ENCODE results near the gene AHRR. TPM values are rescaled to one million over a fixed set of nuclear protein-coding genes. Genes with fewer than 3 reads are reported as not detected.

Gene AHRR
- total and polyA plus RNA-seq, 2 of the 4 experiments (the other 2 are of a cell fraction), result 15.6 to 37.1 TPM

- no peak overlapping the region for H3K27ac ChIP-seq (ENCODE audit: insufficient read depth, low read length)
- H2AK5ac ChIP-seq (ENCODE audit: low read depth, low read length), result no peak overlapping the region
- no peak overlapping the region for H3K56ac ChIP-seq (ENCODE audit: extremely low read depth, insufficient read depth, low read length)
- no peak overlapping the region for H2BK5ac ChIP-seq (ENCODE audit: low read depth, low read length, poor library complexity, severe bottlenecking)
- dilution Hi-C loops (cut with HindIII; ENCODE audit: low sequenced_read_pairs, unreplicated experiment) (no loop called here), in situ Hi-C loops (cut with MboI; ENCODE audit: low sequenced_read_pairs) (no loop called here), intact Hi-C loops (cut with micrococcal nuclease) (no loop called here)
- no peak overlapping the region for H4K5ac ChIP-seq (ENCODE audit: low read depth, low read length)
- no TSS peak for BruUV-seq (replicated peaks)
- no peak overlapping the region for H4K91ac ChIP-seq (ENCODE audit: insufficient read depth, low read depth, low read length)
- H3K9ac ChIP-seq (ENCODE audit: low read depth, low read length), result no peak overlapping the region
- no peak overlapping the region for H3K23ac ChIP-seq (ENCODE audit: low read depth, low read length)
- H3K79me1 ChIP-seq (ENCODE audit: low read depth in 1 of 2, low read length in 2 of 2), result peaks cover 26 to 73% of the 10 kb centered on the region in 2 experiments
- H3K27me3 ChIP-seq (ENCODE audit: control insufficient read depth, insufficient read depth, low read length), result no peaks in the 10 kb centered on the region
- ATAC-seq (ENCODE audit: low read depth) (no peak), DNase-seq (no peak)
- H2AK9ac ChIP-seq (replicated peaks; ENCODE audit: low read depth, low read length, poor library complexity), result peak overlapping the region; percentile 46
- H4K20me1 ChIP-seq (ENCODE audit: insufficient read depth, low read length), result peaks cover 75% of the 10 kb centered on the region
- ChIA-PET CTCF (interaction anchor here (0.7 to 1.5 kb wide), 2 partner anchors 13 to 72 kb away, joined by 3 to 5 read pairs; partner anchors contain the start of gene AHRR), POLR2A (ENCODE audit: unreplicated experiment) (no interaction called here)
- no peak overlapping the region for H3K4me3 ChIP-seq (ENCODE audit: insufficient read depth, low read depth, low read length)
- H3K36me3 ChIP-seq (ENCODE audit: control insufficient read depth, insufficient read depth, low read length), result peaks cover 42% of the 10 kb centered on the region
- peaks cover 15% of the 10 kb centered on the region; the same call in 1 of the 2 replicates for H3K9me1 ChIP-seq (ENCODE audit: insufficient read depth, low read length)
- no peaks in the 10 kb centered on the region for H3K9me3 ChIP-seq (ENCODE audit: control insufficient read depth, insufficient read depth, low read length)
- H2AFZ ChIP-seq (replicated peaks; ENCODE audit: low read length, poor library complexity), result peak overlapping the region; percentile 14
- no peak overlapping the region for H3K14ac ChIP-seq (replicated peaks; ENCODE audit: low read depth, low read length)
- H2BK20ac ChIP-seq (ENCODE audit: low read depth, low read length), result no peak overlapping the region
- no peak overlapping the region for H2BK15ac ChIP-seq (ENCODE audit: low read depth, low read length)
- H4K8ac ChIP-seq (ENCODE audit: low read depth in 2 of 2, low read length in 2 of 2), result no peak overlapping the region
- 93% methylated on average over 8 of the region's 27 CpGs; no CpG with 5 or more reads in 1 of the 2 experiments for WGBS, 2 experiments (ENCODE audit: extremely low coverage in 2 of 2, insufficient read length in 1 of 2)
- no peak overlapping the region for H3K4ac ChIP-seq (ENCODE audit: low read depth, low read length)
- H3K4me2 ChIP-seq (ENCODE audit: low read depth, low read length), result no peak overlapping the region
- H3K4me1 ChIP-seq (ENCODE audit: control insufficient read depth, insufficient read depth, low read length), result no peaks in the 10 kb centered on the region; the same call in 1 of the 2 replicates
- H2BK120ac ChIP-seq (ENCODE audit: low read depth, low read length), result no peak overlapping the region
- no peak overlapping the region for H3K18ac ChIP-seq (ENCODE audit: low read depth, low read length)
- TF ChIP-seq CEBPB (IDR thresholded peaks at IDR 0.05; ENCODE audit: low read depth, low read length) (no peak), CHD1 (IDR thresholded peaks at IDR 0.05; ENCODE audit: low read depth, low read length) (no peak), NFE2L2 (IDR thresholded peaks at IDR 0.05; ENCODE audit: low read depth, low read length) (no peak), BHLHE40 (IDR thresholded peaks at IDR 0.05; ENCODE audit: low read depth, low read length) (no peak), RCOR1 (IDR thresholded peaks at IDR 0.05; ENCODE audit: insufficient replicate concordance, low read length) (no peak), SMC3 (IDR thresholded peaks at IDR 0.05; ENCODE audit: low read depth, low read length) (no peak), FOS (IDR thresholded peaks at IDR 0.05; ENCODE audit: low read depth, low read length) (no peak), RFX5 (IDR thresholded peaks at IDR 0.05; ENCODE audit: low read depth, low read length) (no peak), ELK1 (IDR thresholded peaks at IDR 0.05; ENCODE audit: borderline replicate concordance, low read depth, low read length) (no peak), RAD21 (IDR thresholded peaks at IDR 0.05; ENCODE audit: low read length) (no peak), MXI1 (IDR thresholded peaks at IDR 0.05; ENCODE audit: borderline replicate concordance, low read depth, low read length) (no peak), USF2 (IDR thresholded peaks at IDR 0.05; ENCODE audit: low read depth, low read length) (no peak), POLR2A (IDR thresholded peaks at IDR 0.05; ENCODE audit: low read depth, low read length) (no peak), MAZ (IDR thresholded peaks at IDR 0.05; ENCODE audit: borderline replicate concordance, low read depth, low read length) (no peak), CTCF (conservative IDR thresholded peaks at IDR 0.05; ENCODE audit: low read depth, low read length) (no peak)
Measured at GRCh38 chr5:307794-308579, 13.5 kb upstream of the AHRR start.
